NCI-H345 treated with DMSO at 0.1 percent for 48 hours (cell line): ENCODE results near the gene GTF3C1.
"Not testable (repeated sequence)": the region's sequence is repeated elsewhere in the genome, so short reads cannot be mapped to it uniquely, and the experiment has no call there.

Source experiments
- DNase-seq: peaks from one replicate; lab custom pipeline; 2025; ENCODE audit not compliant: unreplicated experiment; lab: John Stamatoyannopoulos, UW

The GTF3C1 gene, protein sequence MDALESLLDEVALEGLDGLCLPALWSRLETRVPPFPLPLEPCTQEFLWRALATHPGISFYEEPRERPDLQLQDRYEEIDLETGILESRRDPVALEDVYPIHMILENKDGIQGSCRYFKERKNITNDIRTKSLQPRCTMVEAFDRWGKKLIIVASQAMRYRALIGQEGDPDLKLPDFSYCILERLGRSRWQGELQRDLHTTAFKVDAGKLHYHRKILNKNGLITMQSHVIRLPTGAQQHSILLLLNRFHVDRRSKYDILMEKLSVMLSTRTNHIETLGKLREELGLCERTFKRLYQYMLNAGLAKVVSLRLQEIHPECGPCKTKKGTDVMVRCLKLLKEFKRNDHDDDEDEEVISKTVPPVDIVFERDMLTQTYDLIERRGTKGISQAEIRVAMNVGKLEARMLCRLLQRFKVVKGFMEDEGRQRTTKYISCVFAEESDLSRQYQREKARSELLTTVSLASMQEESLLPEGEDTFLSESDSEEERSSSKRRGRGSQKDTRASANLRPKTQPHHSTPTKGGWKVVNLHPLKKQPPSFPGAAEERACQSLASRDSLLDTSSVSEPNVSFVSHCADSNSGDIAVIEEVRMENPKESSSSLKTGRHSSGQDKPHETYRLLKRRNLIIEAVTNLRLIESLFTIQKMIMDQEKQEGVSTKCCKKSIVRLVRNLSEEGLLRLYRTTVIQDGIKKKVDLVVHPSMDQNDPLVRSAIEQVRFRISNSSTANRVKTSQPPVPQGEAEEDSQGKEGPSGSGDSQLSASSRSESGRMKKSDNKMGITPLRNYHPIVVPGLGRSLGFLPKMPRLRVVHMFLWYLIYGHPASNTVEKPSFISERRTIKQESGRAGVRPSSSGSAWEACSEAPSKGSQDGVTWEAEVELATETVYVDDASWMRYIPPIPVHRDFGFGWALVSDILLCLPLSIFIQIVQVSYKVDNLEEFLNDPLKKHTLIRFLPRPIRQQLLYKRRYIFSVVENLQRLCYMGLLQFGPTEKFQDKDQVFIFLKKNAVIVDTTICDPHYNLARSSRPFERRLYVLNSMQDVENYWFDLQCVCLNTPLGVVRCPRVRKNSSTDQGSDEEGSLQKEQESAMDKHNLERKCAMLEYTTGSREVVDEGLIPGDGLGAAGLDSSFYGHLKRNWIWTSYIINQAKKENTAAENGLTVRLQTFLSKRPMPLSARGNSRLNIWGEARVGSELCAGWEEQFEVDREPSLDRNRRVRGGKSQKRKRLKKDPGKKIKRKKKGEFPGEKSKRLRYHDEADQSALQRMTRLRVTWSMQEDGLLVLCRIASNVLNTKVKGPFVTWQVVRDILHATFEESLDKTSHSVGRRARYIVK (N-terminal part only)

DNA sequence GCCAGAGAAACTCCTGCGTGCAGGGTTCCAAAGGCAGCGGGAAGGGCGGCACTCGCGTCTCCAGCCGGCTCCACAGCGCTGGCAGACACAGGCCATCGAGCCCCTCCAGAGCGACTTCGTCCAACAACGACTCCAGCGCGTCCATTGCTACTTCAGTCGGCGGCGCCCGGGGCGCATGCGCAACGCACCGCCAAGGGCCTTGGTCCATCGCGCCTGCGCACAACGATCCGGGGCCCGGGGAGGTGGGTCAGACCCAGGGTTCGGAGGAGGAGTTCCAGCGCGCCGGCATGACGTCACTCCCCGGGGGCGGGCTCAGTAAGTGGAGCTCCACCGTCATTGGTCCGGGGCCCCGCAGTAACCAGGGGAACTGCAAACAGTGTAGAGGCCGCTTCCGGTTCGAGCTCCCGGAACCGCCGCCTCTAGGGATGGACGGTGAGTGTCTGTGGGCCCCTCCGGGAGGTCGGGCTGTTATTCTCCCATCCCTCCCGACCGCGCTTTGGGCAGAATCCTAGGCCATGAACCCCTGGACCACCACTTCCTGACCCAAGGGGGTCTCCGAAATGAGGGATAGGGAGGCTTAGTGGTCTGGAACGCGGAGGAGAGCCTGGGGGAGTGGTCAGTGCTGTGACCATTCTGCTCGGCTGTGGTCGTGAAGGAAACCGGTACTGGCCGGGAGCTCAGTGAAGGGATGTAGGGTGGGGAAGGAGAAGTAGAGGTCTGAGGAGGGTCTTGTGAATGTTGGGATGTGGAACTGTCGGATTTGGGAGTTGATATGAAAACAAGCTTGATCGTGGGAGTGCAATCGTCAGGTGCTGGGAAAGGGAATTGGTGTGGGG, at the start of gene GTF3C1, which contains the start of gene KATNIP:
Gene GTF3C1, minus strand, starts transcription at position 168 of the 836 bp plus-strand sequence. Its CDS starts 23 bp downstream, at position 145.
Gene KATNIP, plus strand, starts transcription at position 399 of the 836 bp plus-strand sequence. Its CDS starts 27 bp downstream, at position 426.
- DNase-seq: peak; percentile 97

DNA sequence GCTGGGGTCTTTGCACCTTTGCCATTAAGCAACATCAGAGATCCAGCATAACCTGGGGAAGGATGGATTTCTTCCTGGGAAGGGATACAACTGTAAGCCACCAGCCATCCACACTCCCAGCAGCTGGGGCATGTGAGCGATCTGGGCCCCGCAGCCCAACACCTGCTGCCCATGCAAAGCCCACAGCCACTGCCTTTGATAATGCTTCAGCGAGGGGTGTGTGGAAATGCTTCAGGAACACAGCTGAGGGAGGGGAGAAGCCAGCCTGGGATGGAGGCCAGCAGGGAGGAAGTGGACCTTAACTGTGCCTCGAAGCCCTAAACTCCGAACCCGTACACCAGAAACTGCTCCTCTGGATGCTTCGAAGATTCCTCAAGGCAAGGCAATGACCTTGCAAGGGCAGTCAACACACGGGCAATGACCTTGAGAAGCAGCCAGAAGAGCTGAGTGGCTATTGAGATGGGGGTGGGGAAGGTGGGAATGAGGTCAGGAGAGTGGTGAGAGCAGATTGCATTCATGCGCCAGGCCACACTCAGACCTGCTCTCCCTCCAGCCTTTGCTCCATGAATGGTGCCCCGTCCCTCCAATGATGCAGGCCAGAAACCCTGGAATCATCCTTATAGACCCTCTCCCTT, 49.3 kb upstream of the GTF3C1 start:
- DNase-seq: no peak

DNA sequence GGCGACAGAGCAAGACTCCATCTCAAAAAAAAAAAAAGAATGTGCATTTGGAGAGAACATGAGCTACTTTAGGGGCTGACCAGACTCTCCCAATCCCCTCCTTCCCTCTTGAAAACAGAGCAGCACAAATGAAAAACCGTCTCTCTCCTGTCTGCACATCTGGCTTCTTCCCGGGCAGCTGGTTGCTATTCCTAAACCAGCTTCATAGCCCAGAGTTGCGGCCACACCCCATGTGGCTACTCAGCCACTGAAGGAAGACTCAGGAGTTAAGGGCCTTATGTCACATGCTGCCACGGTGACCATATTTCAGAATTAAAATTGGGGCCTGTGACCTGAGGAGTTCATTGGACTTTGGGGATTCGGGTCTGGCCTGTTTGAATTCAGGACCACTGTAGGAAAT, 48.5 kb upstream of the GTF3C1 start:
- DNase-seq: no peak

DNA sequence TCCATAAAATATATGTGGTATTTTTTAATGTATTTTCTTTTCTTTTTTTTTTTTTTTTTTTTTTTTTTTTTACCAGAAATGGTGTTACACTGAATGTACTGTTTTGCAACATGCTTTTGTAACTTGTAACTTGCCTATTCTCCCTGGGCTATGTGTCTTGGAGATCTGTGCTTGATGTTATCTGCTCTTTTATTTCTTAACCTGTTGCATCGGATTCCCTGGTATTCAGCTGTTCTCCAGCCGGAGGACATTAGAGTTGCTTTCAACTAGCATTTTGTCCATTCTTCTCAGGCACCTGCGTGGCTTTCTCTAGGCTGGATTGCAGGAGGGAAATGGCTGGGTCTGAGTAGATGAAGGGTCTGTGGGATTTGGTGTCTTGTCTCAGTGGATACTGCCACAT, 47.6 kb upstream of the GTF3C1 start:
- no peak for DNase-seq

- DNase-seq: no peak
These were observed 46.7 kb upstream of the GTF3C1 start for GRCh38 chr16:27596411-27596810.

- no peak for DNase-seq
These were observed 46.3 kb upstream of the GTF3C1 start for GRCh38 chr16:27595993-27596392.

GRCh38 chr16:27595475-27595874, 45.8 kb upstream of the GTF3C1 start:
- peak; percentile 17 for DNase-seq

GRCh38 chr16:27591837-27592236, 42.1 kb upstream of the GTF3C1 start:
- no peak for DNase-seq

- DNase-seq: no peak
These were observed 38.3 kb upstream of the GTF3C1 start for GRCh38 chr16:27588057-27588456.

DNA sequence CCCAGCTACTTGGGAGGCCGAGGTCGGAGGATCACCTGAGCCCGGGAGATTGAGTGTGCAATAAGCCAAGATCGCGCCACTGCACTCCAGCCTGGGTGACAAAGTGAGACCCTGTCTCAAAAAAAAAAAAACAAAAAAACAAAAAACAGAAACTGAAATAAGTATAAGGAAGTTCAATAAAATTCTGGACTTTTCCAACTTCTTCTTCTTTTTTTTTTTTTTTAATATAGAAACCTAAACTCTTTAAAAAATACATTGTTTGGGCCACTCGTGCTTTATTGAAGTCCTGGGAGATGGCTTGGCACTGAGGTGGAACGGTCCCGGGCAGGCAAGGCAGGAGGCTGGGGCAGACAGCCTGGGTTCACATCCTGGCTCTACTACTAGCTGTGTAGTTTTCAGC, 37.0 kb upstream of the GTF3C1 start:
- DNase-seq: no peak

GRCh38 chr16:27585200-27585599, 35.5 kb upstream of the GTF3C1 start:
- no peak for DNase-seq

DNA sequence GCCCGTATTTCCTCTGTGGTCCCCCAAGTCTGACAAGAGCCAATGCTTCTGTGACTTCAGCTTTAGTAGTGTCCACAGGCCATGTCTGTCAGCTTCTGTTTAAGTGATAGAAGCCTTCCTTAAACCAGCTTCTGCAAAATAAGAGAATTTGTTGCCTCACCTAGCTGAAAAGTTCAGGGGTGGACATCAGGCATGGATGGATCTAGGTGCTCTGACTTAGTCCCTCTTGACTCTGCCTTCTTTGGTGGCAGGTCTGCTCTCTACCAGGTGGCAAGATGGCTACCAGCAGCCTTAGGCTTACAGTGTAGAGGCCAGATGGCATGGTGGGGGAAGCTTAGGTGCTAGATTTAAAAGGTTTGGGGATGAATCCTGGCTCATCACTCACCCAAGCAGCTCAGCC, 33.9 kb upstream of the GTF3C1 start:
- no peak for DNase-seq

- no peak for DNase-seq
These were observed 33.2 kb upstream of the GTF3C1 start for GRCh38 chr16:27582883-27583282.

DNA sequence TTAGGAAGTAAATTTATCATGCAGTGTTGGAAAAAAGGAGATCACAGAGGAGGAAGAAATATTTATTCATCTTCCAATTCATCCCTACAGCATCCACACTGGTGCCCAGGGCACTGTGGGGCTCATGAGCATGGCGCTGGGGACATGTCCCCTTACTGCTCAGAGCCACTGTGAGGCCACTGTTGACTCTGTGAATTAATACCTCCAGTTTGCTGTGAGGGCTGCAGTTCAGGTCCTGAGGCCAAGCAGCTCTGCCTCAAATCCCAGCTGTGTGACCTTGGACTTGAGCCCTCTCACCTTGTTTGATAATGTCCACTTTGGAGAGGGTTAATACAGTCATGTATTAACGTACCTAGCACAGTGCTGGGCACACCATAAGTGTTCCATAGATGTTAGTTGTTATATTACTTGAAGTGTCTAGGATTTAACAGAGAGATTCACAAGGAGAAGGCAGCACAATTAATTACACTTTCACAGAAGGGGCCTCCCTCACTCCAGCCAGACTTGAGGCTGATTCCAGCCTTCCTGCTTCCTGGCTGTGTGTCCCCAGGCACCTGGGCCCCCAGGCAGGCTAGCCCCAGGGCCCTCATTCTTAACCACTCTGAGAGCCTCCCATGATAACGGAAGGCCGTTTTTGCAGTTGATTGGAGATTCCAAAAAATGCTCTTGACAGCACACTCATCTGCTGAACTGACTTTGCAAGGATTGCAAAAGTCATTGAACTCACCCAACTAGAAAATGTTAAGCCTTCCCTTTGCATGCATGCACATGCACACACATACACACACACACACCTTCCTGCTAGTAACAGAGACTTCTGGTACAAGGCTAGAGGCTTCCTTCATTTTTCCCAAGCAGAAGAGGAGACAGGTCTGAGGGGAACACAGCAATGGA, 29.6 kb upstream of the GTF3C1 start:
- no peak for DNase-seq

GRCh38 chr16:27576729-27577128, 27.0 kb upstream of the GTF3C1 start:
- DNase-seq: no peak

GRCh38 chr16:27572711-27573110, 23.0 kb upstream of the GTF3C1 start:
- no peak for DNase-seq

DNA sequence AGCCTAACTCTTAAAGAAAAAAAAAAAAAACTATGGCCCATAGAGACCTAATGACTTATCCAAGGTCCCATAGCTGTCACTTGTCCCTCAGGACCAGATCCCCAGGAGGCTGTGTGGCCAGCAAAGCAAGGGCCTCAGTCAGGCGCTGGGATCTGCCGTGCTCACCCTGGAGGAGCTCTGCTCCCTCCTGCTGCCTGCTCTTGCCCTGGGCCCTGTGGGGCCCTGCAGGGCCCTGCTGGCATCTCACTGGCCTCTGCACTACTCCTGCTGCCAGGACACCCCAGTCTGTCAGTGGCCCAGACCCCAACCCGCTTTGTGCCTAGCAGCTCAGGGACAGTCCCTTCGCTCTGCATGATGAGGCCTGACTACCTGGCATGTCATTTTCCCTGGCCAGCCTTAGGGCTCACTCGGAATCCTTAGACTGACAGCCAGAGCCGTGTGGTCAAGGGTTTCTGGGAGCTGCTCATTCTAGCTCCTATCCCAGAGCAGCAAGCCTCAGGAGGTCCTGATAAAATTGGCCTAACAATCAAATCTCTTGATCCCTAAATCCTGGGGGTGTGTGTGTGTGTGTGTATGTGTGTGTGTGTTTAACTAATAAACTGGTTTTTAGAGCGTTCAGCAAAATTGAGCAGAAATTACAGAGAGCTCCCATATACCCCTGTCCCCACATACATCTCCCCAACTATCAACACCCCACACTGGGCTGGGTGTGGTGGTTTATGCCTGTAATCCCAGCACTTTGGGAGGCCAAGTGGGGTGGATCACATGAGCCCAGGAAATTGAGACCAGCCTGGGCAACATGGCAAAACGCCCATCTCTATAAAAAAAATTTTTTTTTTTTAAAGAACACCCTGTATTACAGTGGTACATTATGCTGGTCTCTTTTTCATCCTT, 22.0 kb upstream of the GTF3C1 start:
- no peak for DNase-seq

DNA sequence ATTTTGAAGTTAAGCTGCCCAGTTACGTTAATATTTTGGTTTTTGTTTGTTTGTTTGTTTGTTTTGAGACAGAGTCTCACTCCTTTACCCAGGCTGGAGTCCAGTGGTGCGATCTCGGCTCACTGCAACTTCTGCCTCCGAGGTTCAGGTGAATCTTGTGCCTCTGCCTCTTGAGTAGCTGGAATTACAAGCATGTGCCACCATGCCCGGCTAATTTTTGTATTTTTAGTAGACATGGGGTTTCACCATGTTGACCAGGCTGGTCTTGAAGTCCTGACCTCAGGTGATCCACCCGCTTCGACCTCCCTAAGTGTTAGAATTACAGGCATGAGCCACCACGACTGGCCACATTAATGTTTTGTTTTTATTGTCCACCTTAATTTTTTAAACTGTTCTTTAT, 21.3 kb upstream of the GTF3C1 start:
- DNase-seq: not testable (repeated sequence)
